AG20443 (cell line): ENCODE data around the gene NEGR1.
A peak's percentile ranks its signal among the peaks of the same experiment; 100 is the strongest.
"Not testable (repeated sequence)": the region's sequence is repeated elsewhere in the genome, so short reads cannot be mapped to it uniquely, and the experiment has no call there.

Source experiments
- DNase-seq: peaks from one replicate; pipeline ENCODE4 v3.0.0; 2012; ENCODE audit warnings: low spot score, mixed read lengths

NEGR1 gene

DNA sequence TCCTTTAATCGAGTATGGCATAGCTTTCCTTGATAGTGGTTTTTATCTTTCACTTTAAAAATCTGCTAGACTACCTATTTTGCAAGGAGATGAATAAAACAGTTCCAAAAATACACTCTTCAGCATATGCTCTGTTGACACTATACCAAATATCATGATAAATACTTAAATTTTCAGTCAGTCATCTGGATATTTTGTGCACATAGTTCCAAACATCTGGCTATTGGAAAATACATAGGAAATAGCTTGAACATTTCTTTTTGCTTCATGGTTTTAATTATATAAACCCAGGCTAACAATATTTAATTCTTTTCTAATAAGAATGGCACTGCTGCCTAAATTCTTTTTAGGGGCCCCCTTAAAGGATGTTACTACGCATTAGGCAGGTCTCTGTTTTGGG is 342.1 kb downstream of the NEGR1 start:
- DNase-seq = no peak

GRCh38 chr1:71930511-71930910 is 351.8 kb downstream of the NEGR1 start:
- DNase-seq = no peak

- no peak for DNase-seq
These were observed 360.3 kb downstream of the NEGR1 start for GRCh38 chr1:71921935-71922559.

DNA sequence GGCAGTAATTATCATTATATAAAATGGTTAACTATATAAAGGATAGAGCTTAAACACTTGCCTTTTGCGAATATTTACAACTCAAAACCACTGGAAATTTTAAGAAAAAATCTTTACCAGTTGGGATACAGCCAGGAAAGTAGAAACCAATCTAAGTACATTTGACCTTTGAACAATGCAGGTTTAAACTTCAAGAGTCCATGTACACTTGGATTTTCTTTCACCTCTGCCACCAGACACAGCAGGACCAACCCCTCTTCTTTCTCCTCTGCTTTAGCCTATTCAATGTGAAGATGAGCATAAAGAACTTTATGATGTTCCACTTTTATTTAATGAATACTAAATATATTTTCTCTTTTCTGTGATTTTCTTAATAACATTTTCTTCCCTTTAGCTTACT is 361.1 kb downstream of the NEGR1 start:
- no peak for DNase-seq

GRCh38 chr1:71920556-71920955 is 361.8 kb downstream of the NEGR1 start:
- no peak for DNase-seq

- peak; percentile 5 for DNase-seq
These were observed 362.4 kb downstream of the NEGR1 start for GRCh38 chr1:71919811-71920509.

GRCh38 chr1:71918630-71919029 is 363.7 kb downstream of the NEGR1 start:
- no peak for DNase-seq

DNA sequence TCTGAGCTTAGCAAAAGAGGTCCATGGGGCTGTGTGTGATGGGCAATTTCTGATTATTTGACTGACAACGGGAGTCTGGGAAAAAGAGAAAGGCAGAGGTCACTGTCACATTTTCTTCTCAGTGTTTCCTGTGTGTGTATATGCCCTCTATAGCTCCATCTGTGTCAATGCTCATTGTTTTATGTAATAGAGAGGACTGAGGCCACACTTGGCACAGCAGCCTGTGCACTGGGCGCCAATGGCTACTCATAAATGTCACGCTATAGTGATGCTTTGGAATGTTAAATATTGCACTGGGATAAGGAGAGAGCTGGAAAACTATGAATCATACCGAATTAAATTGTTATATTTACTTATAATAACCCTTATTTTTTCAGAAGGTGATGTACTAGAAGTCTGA is 365.4 kb downstream of the NEGR1 start:
- DNase-seq = peak; percentile 6

DNA sequence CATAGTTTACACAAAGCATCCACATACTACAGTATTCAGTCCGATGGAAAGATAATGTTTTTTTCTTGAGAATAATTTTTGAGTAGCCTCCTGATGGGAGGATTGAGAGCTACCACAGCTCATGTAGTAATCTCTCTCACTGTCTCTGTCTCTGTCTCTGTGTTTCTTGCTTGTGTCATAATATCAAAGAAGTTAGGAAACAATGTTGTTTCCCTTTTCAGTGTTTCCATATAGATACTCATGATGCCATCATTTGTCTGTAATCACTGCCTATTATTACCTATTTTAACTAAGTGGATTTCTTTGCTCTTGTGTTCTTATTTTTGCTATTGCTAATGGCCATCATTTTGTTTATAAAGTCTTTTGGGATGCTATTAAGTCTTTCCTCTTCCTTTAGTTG is 367.7 kb downstream of the NEGR1 start:
- DNase-seq = no peak

GRCh38 chr1:71908871-71909390 is 373.4 kb downstream of the NEGR1 start:
- DNase-seq = no peak

- peak; percentile 13 for DNase-seq
These were observed 374.0 kb downstream of the NEGR1 start for GRCh38 chr1:71908303-71908702.

- no peak for DNase-seq
These were observed 382.5 kb downstream of the NEGR1 start for GRCh38 chr1:71899881-71900280.

DNA sequence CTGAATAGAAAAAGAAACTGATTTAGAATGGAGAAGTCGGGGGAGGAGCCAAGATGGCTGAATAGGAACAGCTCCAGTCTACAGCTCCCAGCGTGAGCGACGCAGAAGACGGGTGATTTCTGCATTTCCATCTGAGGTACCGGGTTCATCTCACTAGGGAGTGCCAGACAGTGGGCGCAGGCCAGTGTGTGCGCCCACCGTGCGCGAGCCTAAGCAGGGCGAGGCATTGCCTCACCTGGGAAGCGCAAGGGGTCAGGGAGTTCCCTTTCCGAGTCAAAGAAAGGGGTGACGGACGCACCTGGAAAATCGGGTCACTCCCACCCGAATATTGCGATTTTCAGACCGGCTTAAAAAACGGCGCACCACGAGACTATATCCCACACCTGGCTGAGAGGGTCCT is 394.2 kb downstream of the NEGR1 start:
- not testable (repeated sequence) for DNase-seq

GRCh38 chr1:71885171-71885570 is 397.2 kb downstream of the NEGR1 start:
- DNase-seq = no peak

- no peak for DNase-seq
These were observed 399.7 kb downstream of the NEGR1 start for GRCh38 chr1:71882637-71883036.

DNA sequence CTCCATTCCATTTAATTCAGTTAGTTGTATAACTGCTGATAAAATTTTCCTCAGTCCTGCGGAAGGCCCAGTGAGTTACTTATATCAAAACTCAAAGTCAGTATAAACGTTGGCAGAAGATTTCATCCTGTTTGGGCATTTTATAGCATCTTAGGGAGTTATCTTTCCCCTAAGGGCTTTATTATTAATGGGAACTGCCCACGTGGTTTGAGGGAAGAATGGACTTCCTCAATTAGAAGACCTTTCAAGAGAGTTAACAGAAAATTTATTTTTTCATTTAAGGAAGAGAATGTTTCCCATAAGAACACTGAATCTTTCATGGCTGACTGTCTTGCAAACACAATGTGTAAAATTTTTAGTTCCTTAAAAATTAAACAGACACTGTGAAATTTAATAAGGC is 400.1 kb downstream of the NEGR1 start:
- no peak for DNase-seq

DNA sequence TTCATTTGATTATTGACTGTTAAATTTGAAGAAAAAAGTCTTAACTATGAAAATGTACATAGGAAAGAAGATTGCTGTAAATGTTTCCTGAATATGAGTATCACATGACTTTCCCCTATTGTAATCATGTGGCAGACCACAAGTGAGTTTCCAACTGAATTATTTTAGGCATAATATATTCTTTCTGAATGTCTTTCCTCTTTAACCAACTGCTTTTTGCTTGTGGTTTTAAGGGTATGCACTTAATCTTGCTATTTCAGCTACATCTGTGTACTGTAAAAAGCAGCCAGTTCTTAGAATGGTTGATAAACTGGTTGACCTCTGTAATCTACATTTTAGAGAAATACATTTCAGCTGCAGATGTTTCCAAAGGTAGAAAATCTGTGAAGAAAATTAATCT is 400.7 kb downstream of the NEGR1 start:
- DNase-seq = no peak

- no peak for DNase-seq
These were observed 413.0 kb downstream of the NEGR1 start for GRCh38 chr1:71869326-71869725.

DNA sequence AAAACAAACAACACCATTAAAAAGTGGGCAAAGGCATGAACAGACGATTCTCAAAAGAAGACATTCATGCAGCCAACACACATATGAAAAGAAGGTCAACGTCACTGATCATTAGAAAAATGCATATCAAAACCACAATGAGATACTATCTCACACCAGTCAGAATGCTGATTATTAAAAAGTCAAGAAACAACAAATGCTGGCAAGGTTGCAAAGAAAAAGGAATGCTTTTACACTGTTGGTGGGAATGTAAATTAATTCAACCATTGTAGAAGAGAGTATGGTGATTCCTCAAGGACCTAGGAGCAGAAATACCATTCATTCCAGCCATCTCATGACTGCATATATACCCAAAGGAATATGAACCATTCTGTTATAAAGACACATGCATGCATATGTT is 419.6 kb downstream of the NEGR1 start:
- DNase-seq = no peak

DNA sequence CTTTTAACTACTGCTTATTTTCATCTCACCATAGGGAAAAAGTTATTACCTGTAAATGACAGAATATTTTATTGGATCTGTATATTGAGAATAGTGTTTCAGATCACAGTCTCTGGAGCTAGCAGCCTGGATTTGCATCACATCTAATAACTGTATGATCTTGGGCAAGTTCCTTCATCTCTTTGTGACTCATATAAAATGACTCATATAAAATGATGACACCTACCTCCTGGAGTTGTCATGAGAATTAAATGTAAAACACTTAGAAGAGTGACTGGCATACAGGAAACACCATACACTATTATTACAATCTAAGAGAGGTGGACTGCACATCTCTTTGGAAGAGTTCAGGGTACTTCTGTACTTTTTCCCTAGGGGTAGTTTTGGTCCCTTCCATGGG is 421.3 kb downstream of the NEGR1 start:
- peak; percentile 29 for DNase-seq

GRCh38 chr1:71859806-71860205 is 422.5 kb downstream of the NEGR1 start:
- no peak for DNase-seq

- DNase-seq = peak; percentile 10
These were observed 424.5 kb downstream of the NEGR1 start for GRCh38 chr1:71857862-71858261.

DNA sequence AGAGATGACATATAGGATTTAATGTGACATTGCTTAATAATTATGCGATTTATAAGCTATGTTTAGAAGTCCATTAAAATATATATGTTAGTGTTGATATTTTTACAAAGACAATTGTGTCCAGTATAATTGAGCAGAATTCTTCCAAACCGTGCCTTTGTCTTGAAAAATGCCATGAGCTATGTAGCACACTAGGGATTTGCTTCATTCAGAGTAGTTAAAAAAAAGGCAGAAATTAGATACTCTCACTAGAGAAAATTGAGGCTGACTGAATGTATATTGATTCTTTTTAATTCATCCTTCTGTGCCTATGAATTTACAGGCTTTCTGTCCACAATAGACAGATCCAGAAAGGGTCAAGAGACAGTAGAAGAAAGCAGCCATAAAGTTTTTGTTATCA is 429.0 kb downstream of the NEGR1 start:
- DNase-seq = no peak

DNA sequence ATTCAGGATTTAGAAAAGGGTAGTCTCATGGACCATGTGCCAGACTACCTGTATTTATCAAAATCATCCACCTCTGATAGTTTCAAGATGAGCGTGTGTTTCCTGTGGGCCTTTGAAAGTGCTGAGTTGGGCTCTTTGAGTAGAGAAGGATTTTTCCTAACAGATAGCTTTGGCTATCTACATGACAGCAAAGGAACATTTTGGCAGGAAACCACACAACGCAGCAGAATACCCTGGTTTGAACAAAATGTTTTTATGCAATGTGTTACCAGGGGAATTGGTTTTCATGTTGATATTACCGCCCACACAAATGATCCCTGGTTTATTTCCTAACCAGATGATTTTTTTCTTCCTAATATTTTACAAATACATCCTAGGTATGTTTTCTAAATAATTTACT is 431.4 kb downstream of the NEGR1 start:
- DNase-seq = no peak
